Endometrial microvascular endothelial cells (primary cell): ENCODE data around the gene MRPS18A. TPM values are rescaled to one million over a fixed set of nuclear protein-coding genes. Genes with fewer than 3 reads are reported as not detected.

Source experiments
- in situ Hi-C: cut with HindIII; loops from 2 replicates; pipeline ENCODE4 v1.10.0; 2017; ENCODE audit warnings: low sequenced_read_pairs, low pct_unique_long_range_greater_than_20kb; ENCODE audit errors: inconsistent ontology term
- total RNA-seq: library from RNA; depleted of rRNA; stranded (reverse); fragments of >200 nt; gene quantifications from one replicate; pipeline ENCODE4 v1.2.3, GENCODE V29; 2015; ENCODE audit errors: inconsistent ontology term

The MRPS18A gene
- total RNA-seq, result 32.7 TPM

GRCh38 chr6:43687437-43688347, at the start of gene MRPS18A:
Gene MRPS18A (minus strand): TSS chr6:43687791. CDS start chr6:43687779, 12 bp downstream.
- in situ Hi-C loops, result no loop called here

GRCh38 chr6:43736844-43737243, 49.3 kb upstream of the MRPS18A start:
- in situ Hi-C loops, result no loop called here

- in situ Hi-C loops, result no loop called here
These were observed 48.7 kb upstream of the MRPS18A start for GRCh38 chr6:43736211-43736786.

- in situ Hi-C loops, result no loop called here
These were observed 48.1 kb upstream of the MRPS18A start for GRCh38 chr6:43735642-43736199.

DNA sequence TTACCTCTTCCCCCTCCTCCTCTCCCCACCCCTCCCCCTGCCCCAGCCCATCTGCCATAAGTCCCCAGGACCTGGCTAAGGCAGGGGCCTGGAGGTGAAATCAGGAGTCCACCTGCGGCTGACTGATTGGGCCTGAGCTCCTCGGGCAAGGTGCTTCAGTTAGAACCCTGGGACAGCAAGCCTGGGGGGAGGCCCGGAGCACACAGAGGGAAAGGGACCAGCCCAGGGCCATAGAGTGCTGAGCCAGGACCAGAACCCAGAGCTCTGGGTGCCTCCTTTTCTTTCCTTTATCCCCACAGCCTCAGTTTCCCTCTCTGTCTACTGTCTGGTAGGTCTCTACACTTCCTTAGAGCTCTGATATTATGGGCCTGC, 46.7 kb upstream of the MRPS18A start:
- in situ Hi-C loops, result no loop called here

- in situ Hi-C loops, result no loop called here
These were observed 46.1 kb upstream of the MRPS18A start for GRCh38 chr6:43733471-43734293.

GRCh38 chr6:43730634-43731033, 43.0 kb upstream of the MRPS18A start:
- in situ Hi-C loops, result no loop called here

- in situ Hi-C loops, result no loop called here
These were observed 41.9 kb upstream of the MRPS18A start for GRCh38 chr6:43729537-43729936.

DNA sequence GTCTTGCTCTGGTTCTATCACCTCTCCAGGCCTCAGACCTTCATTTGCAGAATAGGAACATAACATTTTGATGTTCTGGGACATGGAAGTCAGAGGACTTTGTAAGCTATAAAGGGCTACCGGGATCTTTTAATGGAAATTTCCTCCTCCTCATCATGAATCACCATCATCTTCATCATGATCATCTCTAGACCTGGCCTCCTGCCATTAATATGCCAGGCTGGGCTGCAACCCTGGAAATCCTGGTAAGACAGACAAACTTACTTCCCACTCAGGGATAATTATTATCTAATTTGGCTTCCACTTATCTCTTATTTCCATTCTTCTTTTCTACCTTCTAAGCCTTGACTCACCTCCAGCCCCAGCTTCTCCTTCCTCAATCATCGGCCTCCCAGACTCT, 41.0 kb upstream of the MRPS18A start:
- in situ Hi-C loops, result no loop called here

DNA sequence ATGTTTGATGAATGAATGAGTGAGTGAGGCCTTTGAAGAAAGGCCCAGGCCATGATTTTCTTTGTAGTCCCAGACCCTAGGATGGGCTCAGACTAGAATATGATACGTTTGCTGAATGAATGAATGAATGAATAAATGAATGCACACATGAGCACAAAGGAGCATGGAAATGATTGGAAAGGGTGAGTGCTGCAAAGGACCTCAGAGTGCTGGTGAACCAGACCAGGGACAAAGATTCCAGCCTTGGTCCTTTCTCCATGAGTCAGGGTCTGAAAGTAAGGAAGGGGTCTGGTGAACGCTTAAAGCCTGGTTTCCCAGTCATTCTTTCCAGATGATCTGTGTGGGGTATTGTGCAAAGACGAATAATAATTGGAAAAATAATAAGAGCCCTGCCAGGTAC, 40.0 kb upstream of the MRPS18A start:
- in situ Hi-C loops, result no loop called here

DNA sequence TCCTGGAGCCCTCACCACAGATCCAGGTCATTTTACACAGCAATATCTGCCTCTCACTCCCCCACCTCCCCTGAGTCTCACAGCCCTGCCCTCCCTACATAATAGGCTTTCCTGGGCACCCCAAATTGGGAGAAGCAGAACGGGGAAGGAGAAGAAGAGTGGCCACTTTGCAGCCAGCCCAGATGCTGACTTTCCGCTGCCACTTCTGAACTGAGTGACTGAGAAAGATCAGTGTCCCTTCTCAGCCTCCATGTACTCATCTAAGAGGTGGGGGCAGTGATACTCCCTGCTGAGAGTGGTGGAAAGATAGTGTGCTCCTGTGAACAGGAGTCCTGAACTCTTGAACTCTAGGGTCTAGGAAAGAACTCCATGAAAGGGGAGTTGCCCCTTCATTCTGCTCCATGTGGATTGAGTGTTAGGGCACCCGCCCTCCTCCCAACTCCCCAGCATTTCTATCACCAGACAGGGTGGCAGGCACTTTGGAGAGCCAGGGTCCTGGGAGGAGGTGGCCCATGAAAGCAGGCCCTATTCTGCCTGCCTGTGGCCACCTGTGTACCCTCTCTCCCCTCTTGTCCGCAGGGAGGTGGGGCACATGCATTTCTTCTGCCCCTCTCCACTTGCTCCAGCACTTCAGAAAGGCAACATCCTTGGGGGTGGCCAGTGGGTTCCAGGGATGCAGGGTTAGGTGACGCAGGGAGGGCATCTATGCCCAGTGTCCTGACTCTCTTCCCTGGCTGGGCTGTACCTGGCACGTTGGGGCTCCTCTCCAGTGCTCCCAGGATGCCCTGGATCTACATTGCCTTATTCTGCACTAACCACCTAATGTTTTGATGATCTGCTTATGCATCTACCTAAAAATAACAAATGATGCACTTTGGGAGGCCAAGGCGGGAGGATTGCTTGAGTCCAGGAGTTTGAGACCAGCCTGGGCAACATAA, 38.3 kb upstream of the MRPS18A start:
- in situ Hi-C loops, result no loop called here

DNA sequence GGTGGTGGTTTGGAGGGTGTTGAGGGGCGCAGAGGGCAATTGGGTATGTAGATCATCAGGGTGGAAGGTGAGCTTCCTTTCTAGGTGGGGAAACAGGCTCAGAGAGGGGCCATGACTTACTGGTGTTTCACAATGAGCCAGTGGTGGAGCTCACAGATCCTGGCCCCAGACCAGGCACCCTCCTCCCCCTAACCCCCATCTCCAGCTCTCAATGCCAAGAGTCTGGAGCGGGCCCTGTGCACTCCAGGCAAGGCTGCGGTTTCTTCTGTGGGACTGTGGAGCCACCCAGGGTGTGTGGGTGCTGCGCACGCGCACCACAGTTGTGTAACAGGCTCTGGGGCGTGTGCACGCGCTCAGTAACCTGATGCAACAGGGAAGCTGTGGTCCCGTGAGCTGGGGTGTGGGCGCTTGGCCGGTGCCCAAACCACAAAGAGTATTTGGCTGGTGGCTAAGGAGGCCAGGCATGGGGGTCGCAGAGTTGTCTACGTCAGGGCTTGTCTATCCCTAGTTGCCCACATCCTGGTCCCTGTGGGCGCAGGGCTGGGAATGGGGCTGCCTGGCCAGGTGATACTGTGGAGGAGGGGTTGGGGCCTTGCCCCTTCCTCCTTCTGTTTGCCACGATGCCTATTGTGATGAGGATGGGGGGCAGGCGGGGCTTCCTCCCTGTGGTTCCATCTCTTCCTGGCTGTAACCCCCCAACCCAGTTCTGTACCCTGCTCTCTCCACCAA, 37.5 kb upstream of the MRPS18A start:
- in situ Hi-C loops, result no loop called here

GRCh38 chr6:43724354-43724753, 36.8 kb upstream of the MRPS18A start:
- in situ Hi-C loops, result no loop called here

- in situ Hi-C loops, result no loop called here
These were observed 36.2 kb upstream of the MRPS18A start for GRCh38 chr6:43723737-43724295.

DNA sequence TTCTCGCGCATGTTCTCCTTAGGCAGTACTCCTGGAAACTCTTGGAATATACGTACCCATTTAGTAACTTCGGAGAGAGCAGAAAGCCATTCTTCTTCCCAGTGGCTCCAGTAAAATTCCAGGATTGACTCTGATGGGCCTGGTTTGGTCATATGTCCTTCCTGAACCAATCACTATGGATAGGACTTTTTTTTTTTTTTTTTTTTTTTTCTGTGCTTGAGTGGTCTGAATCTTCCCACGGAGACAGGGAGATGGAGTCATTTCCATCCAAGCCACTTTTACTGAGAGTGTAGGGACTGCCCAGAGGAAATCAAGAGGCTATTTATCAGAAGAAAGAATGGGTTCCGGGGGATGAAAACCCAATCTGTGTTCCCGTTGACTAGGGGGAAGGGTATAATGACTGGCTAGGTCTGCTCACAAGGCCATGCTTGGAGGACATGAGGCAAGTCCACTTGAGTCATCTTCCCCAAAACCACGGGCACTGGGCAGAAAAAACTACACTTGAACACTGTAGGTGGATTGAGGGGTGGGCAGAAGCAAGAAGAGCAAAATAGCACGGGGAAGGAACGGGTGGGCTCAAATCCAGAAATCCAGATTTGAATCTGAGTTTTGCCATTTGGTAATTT, 35.4 kb upstream of the MRPS18A start:
- in situ Hi-C loops, result no loop called here

GRCh38 chr6:43720999-43721398, 33.4 kb upstream of the MRPS18A start:
- in situ Hi-C loops, result no loop called here

DNA sequence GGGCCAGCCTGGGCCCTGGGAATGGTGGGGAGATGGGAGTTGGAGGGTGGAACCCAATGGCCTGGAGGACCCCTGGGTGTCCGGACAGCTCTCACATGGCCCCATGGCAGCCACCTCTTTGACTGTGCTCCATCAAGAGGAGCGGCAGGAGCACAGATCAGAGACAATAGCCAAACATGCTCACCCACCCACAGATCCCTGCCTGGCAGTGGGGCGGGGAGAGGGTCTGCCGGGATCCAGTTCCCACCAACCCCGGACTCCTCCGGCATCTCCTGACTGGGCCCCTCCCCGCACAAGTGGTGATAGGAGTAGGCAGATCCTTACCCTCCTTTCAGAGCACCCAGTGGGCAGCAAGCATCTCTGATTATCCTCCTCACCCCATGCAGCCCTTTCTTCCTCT, 31.9 kb upstream of the MRPS18A start:
- in situ Hi-C loops, result no loop called here
